Loucy (cell line): Measurements from ENCODE around the gene BRCA1.

Source experiments
- H2AFZ ChIP-seq: fragments of 200-600 bp; sonication (generic); 2 replicates; pipeline ENCODE4 v1.6.0; 2016; ENCODE audit warnings: antibody characterized with exemption, mild to moderate bottlenecking, low read length, moderate library complexity
- H3F3A ChIP-seq: fragments of 200-600 bp; 2 replicates; pipeline ENCODE4 v1.6.0; 2016; ENCODE audit warnings: antibody characterized with exemption, low read depth, mild to moderate bottlenecking
- H3K27me3 ChIP-seq: fragments of 200-600 bp; sonication (generic); 2 replicates; pipeline ENCODE4 v1.6.1; 2014; ENCODE audit warnings: low read length, mild to moderate bottlenecking; ENCODE audit not compliant: insufficient read depth, poor library complexity, severe bottlenecking
- H3K36me3 ChIP-seq: fragments of 200-600 bp; sonication (generic); 2 replicates; pipeline ENCODE4 v1.6.1; 2016; ENCODE audit warnings: low read length; ENCODE audit not compliant: insufficient read depth
- H3K4me1 ChIP-seq: fragments of 200-600 bp; sonication (generic); 2 replicates; pipeline ENCODE4 v1.5.1; 2014; ENCODE audit warnings: low read length, mild to moderate bottlenecking; ENCODE audit not compliant: insufficient read depth, poor library complexity, severe bottlenecking
- H3K4me2 ChIP-seq: fragments of 200-600 bp; sonication (generic); 2 replicates; pipeline ENCODE4 v1.6.0; 2014; ENCODE audit warnings: antibody characterized with exemption, low read length, low read depth, mild to moderate bottlenecking; ENCODE audit not compliant: poor library complexity, severe bottlenecking
- H3K4me3 ChIP-seq: fragments of 200-600 bp; sonication (generic); 2 replicates; pipeline ENCODE4 v1.5.1; 2014; ENCODE audit warnings: low read length, mild to moderate bottlenecking, mixed read lengths; ENCODE audit not compliant: poor library complexity, severe bottlenecking
- H3K79me2 ChIP-seq: fragments of 200-600 bp; sonication (generic); 2 replicates; pipeline ENCODE4 v1.6.1; 2014; ENCODE audit warnings: low read length; ENCODE audit not compliant: insufficient read depth
- H3K9ac ChIP-seq: fragments of 200-600 bp; sonication (generic); 2 replicates; pipeline ENCODE4 v1.6.0; 2014; ENCODE audit warnings: mild to moderate bottlenecking, low read depth, low read length, moderate library complexity; ENCODE audit not compliant: poor library complexity, severe bottlenecking
- H3K9me2 ChIP-seq: fragments of 200-600 bp; sonication (generic); replicated peaks from 2 replicates; pipeline ENCODE4 v1.6.1; 2016; ENCODE audit warnings: low read depth, low read length, mixed read lengths
- H3K9me3 ChIP-seq: fragments of 200-600 bp; sonication (generic); 2 replicates; pipeline ENCODE4 v1.6.1; 2014; ENCODE audit warnings: mild to moderate bottlenecking, antibody characterized with exemption, low read length, low read depth; ENCODE audit not compliant: insufficient read depth
- H4K20me1 ChIP-seq: fragments of 200-600 bp; sonication (generic); 2 replicates; pipeline ENCODE4 v1.6.0; 2014; ENCODE audit warnings: antibody characterized with exemption, low read length, mild to moderate bottlenecking; ENCODE audit not compliant: insufficient read depth, poor library complexity, severe bottlenecking
- EZH2phosphoT487 ChIP-seq: fragments of 200-600 bp; IDR thresholded peaks from 2 replicates; pipeline ENCODE4 v1.6.1; 2018; ENCODE audit warnings: antibody characterized with exemption, mild to moderate bottlenecking, moderate library complexity, borderline replicate concordance
- TF ChIP-seq, protein P1 (sequence below): fragments of 200-600 bp; sonication (generic); conservative IDR thresholded peaks from 2 replicates; pipeline ENCODE4 v1.5.1; 2014; ENCODE audit warnings: mild to moderate bottlenecking, antibody characterized with exemption, low read length

BRCA1 gene

DNA sequence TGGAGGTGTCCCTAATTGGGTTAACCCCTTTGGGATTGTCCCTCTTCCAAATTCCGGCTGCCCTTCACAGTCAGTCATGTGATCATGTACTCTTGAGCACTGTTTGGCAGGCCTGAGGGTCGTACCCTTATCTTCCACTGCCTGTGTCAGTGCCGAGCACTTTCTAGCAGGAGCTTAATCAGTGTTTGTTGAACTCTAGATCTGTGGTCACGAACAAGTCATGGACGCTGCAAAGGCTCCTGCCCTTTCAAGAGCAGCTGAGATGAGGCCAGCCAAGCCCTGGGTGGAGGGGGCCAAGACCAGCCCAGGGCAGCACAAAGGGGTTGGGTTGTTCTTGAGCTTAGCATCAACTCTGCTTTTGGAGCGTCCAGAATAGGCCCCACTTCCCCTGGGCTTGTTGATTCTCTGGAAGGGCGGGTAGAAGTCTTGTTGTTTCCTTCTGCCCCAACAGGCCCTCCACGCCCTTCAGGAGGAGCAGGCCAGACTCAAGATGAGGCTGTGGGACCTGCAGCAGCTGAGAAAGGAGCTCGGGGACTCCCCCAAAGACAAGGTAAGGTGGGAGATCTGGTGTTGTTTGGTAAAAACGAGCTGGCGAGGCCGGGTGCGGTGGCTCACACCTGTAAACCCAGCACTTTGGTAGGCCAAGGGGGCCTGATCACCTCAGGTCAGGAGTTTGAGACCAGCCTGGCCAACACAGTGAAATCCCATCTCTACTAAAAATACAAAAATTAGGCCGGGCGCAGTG, 113.3 kb downstream of the BRCA1 start:
- H3K4me1 ChIP-seq, result no peaks in the 10 kb centered on the region
- H3K9me3 ChIP-seq, result no peaks in the 10 kb centered on the region
- H3K79me2 ChIP-seq, result peaks cover 5% of the 10 kb centered on the region; the same call in 1 of the 2 replicates
- H2AFZ ChIP-seq, result no peak overlapping the region
- no peak overlapping the region for H3K9ac ChIP-seq
- no peak overlapping the region for H3K4me3 ChIP-seq
- H3K27me3 ChIP-seq, result no peaks in the 10 kb centered on the region
- H3K36me3 ChIP-seq, result peaks cover 23% of the 10 kb centered on the region; the same call in 1 of the 2 replicates
- no peaks in the 10 kb centered on the region for H3K9me2 ChIP-seq
- H3F3A ChIP-seq, result no peaks in the 10 kb centered on the region
- TF ChIP-seq EZH2phosphoT487, result no peak
- TF ChIP-seq, protein P1, sequence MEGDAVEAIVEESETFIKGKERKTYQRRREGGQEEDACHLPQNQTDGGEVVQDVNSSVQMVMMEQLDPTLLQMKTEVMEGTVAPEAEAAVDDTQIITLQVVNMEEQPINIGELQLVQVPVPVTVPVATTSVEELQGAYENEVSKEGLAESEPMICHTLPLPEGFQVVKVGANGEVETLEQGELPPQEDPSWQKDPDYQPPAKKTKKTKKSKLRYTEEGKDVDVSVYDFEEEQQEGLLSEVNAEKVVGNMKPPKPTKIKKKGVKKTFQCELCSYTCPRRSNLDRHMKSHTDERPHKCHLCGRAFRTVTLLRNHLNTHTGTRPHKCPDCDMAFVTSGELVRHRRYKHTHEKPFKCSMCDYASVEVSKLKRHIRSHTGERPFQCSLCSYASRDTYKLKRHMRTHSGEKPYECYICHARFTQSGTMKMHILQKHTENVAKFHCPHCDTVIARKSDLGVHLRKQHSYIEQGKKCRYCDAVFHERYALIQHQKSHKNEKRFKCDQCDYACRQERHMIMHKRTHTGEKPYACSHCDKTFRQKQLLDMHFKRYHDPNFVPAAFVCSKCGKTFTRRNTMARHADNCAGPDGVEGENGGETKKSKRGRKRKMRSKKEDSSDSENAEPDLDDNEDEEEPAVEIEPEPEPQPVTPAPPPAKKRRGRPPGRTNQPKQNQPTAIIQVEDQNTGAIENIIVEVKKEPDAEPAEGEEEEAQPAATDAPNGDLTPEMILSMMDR, result no peak
- H3K4me2 ChIP-seq, result no peak overlapping the region
- no peaks in the 10 kb centered on the region for H4K20me1 ChIP-seq

DNA sequence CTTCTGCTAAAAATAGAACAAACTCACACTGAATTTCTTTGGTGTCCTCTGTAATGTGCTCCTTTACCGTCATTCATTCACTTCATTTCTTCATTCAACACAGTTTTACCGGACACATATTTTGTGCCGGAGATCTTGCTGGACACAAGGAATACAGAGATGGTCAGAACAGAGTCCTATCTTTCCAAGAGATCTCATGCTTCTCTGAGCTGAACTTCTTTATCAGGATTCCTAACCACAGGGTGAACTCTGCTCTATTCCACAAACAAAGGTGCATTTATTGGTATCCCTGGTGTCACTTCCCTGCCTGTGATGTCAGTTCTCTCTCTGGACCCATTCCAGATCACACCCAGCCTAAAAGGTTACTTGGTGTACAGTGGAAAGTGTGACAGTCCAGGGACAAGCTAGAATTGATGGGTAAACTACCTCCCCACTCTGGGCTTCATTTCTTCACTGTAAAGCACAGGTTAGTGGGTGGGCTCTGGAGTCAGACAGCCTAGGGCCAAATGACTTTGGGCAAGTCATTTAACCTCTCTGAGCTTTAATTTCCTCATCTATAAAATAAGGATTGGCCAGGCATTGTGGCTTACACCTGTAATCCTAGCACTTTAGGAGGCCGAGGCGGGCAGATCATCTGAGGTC, 114.4 kb downstream of the BRCA1 start:
- no peaks in the 10 kb centered on the region for H3K27me3 ChIP-seq
- H3K79me2 ChIP-seq, result no peaks in the 10 kb centered on the region
- no peaks in the 10 kb centered on the region for H3F3A ChIP-seq
- H3K4me1 ChIP-seq, result no peaks in the 10 kb centered on the region
- peaks cover 14% of the 10 kb centered on the region; the same call in 1 of the 2 replicates for H3K36me3 ChIP-seq
- H3K4me2 ChIP-seq, result no peak overlapping the region
- H3K9me3 ChIP-seq, result no peaks in the 10 kb centered on the region
- H4K20me1 ChIP-seq, result no peaks in the 10 kb centered on the region
- H3K9ac ChIP-seq, result no peak overlapping the region
- no peak overlapping the region for H3K4me3 ChIP-seq
- H3K9me2 ChIP-seq, result no peaks in the 10 kb centered on the region
- no peak overlapping the region for H2AFZ ChIP-seq
- no peak for TF ChIP-seq EZH2phosphoT487
- TF ChIP-seq, protein P1, result no peak

DNA sequence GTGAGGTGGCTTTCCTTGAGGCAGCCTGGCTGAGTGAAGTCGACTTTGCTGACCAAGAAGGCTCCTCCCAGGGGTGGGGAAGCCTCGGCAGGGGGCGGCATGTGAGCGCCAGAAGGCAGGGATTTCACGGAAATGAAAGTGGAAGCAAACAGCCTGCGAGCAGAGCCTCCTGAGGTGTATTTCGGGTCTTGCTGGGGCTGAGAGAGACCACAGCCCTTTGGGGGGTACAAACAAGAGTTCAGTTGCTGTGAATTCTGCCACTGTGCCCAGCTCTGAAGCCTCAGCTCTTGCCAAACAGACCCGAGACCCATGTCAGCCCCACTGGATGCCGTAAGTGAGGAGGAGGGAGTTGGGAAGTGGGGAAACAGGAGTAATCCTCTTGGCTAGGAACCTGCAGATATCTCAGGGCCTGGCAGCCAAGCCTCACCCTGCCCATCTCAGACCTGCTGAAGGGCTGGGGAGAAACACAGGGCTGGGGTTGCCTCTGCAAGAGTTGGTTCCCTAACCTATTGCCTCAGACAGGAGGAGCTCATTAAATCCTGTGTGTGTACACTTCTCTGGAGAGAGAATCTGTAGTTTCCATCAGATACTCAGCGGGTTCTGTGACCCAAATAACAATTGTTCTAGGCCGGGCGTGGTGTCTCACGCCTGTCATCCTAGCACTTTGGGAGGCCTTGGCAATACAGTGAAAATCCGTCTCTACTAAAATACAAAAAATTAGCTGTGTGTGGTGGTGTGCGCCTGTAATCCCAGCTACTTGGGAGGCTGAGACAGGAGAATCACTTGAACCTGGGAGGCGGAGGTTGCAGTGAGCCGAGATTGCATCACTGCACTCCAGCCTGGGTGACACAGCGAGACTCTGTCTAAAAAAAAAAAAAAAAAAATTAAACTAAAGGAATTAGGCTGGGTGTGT, 118.3 kb downstream of the BRCA1 start, which contains the start of gene IFI35:
Gene IFI35 (plus strand): TSS at position 146 of the 913 bp plus-strand sequence. CDS start 164 bp downstream, at position 310.
- Histone ChIP-seq H3K36me3 (peaks cover 12% of the 10 kb centered on the region; the same call in 1 of the 2 replicates), H3K9me3 (no peaks in the 10 kb centered on the region), H3K79me2 (no peaks in the 10 kb centered on the region), H4K20me1 (no peaks in the 10 kb centered on the region), H2AFZ (peak within 1 kb of the TSS; percentile 77), H3K4me3 (peak within 1 kb of the TSS; percentile 76), H3K9me2 (no peaks in the 10 kb centered on the region), H3K4me2 (peak within 1 kb of the TSS; percentile 83), H3K9ac (peak within 1 kb of the TSS; percentile 81), H3F3A (peaks cover 2% of the 10 kb centered on the region; the same call in 1 of the 2 replicates), H3K27me3 (no peaks in the 10 kb centered on the region), H3K4me1 (no peaks in the 10 kb centered on the region)
- TF ChIP-seq EZH2phosphoT487, result no peak
- TF ChIP-seq, protein P1, result peak; percentile 69
